NB4 (cell line): Measurements from ENCODE around the gene APAF1.

Experiments used
- CTCF ChIP-seq: IDR thresholded peaks from one replicate; pipeline ENCODE4 v1.5.1; 2012; ENCODE audit warnings: low read depth, low read length
- MAX ChIP-seq: IDR thresholded peaks from 2 replicates; pipeline ENCODE4 v1.6.1; 2011; ENCODE audit warnings: low read depth, low read length
- POLR2A ChIP-seq: IDR thresholded peaks from 2 replicates; pipeline ENCODE4 v1.6.1; 2011; ENCODE audit warnings: mild to moderate bottlenecking; ENCODE audit not compliant: insufficient read length; ENCODE audit errors: extremely low read depth

DNA sequence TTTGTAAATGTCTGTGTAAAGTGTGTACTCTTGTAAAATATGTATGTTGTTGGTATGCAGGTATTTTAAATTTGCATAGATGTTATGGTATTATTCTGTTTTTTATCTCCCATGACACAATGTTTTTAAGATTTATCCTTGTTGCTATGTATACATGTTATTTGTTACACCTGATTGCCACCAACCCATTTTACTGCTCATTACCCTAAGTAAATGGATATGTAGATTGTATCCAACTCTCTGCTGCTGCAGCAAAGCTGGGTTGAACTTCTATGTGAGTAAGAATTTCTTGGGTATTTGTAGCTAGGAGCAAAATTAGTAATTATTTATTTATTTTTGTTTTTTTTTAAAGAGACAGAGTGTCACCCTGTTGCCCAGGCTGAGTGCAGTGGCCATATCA, 6.2 kb downstream of the APAF1 start:
- TF ChIP-seq CTCF, result no peak
- no peak for TF ChIP-seq POLR2A
- no peak for TF ChIP-seq MAX
